NB4 (cell line): Measurements from ENCODE around the gene HOXC10.

Experiments
- CTCF ChIP-seq: IDR thresholded peaks from one replicate; pipeline ENCODE4 v1.5.1; 2012; ENCODE audit warnings: low read depth, low read length
- MAX ChIP-seq: IDR thresholded peaks from 2 replicates; pipeline ENCODE4 v1.6.1; 2011; ENCODE audit warnings: low read depth, low read length
- POLR2A ChIP-seq: IDR thresholded peaks from 2 replicates; pipeline ENCODE4 v1.6.1; 2011; ENCODE audit warnings: mild to moderate bottlenecking; ENCODE audit not compliant: insufficient read length; ENCODE audit errors: extremely low read depth

GRCh38 chr12:53958128-53958527 lies 26.8 kb upstream of the HOXC10 start:
- TF ChIP-seq POLR2A: no peak
- no peak for TF ChIP-seq CTCF
- no peak for TF ChIP-seq MAX
